ENCODE results near the gene ALDH1B1.

ALDH1B1 gene

GRCh38 chr9:38392235-38393127 is at the start of gene ALDH1B1:
ALDH1B1 (plus strand) TSS chr9:38392702; CDS start chr9:38395749, 3,047 bp downstream.
- DNase-seq (ENCODE audit: low read depth): peak; percentile 91

- no peak for DNase-seq (ENCODE audit: low read depth)
These were observed 49.5 kb upstream of the ALDH1B1 start for GRCh38 chr9:38343037-38343436.

- no peak for DNase-seq (ENCODE audit: low read depth)
These were observed 49.0 kb upstream of the ALDH1B1 start for GRCh38 chr9:38343552-38343951.

GRCh38 chr9:38344566-38345324 is 47.8 kb upstream of the ALDH1B1 start:
- no peak for DNase-seq (ENCODE audit: low read depth)

- DNase-seq (ENCODE audit: low read depth): no peak
These were observed 46.4 kb upstream of the ALDH1B1 start for GRCh38 chr9:38345851-38346755.

- no peak for DNase-seq (ENCODE audit: low read depth)
These were observed 45.7 kb upstream of the ALDH1B1 start for GRCh38 chr9:38346811-38347210.

- no peak for DNase-seq (ENCODE audit: low read depth)
These were observed 45.2 kb upstream of the ALDH1B1 start for GRCh38 chr9:38347271-38347671.

- no peak for DNase-seq (ENCODE audit: low read depth)
These were observed 44.6 kb upstream of the ALDH1B1 start for GRCh38 chr9:38347946-38348345.

- DNase-seq (ENCODE audit: low read depth): no peak
These were observed 42.0 kb upstream of the ALDH1B1 start for GRCh38 chr9:38350529-38350928.

GRCh38 chr9:38352530-38353328 is 39.8 kb upstream of the ALDH1B1 start:
- no peak for DNase-seq (ENCODE audit: low read depth)

- DNase-seq (ENCODE audit: low read depth): no peak
These were observed 37.4 kb upstream of the ALDH1B1 start for GRCh38 chr9:38355115-38355514.

- DNase-seq (ENCODE audit: low read depth): no peak
These were observed 36.9 kb upstream of the ALDH1B1 start for GRCh38 chr9:38355517-38356120.

GRCh38 chr9:38356851-38357250 is 35.7 kb upstream of the ALDH1B1 start:
- DNase-seq (ENCODE audit: low read depth): no peak

- DNase-seq (ENCODE audit: low read depth): no peak
These were observed 35.0 kb upstream of the ALDH1B1 start for GRCh38 chr9:38357350-38358114.

GRCh38 chr9:38358390-38359296 is 33.9 kb upstream of the ALDH1B1 start:
- peak; percentile 14 for DNase-seq (ENCODE audit: low read depth)

- no peak for DNase-seq (ENCODE audit: low read depth)
These were observed 33.2 kb upstream of the ALDH1B1 start for GRCh38 chr9:38359297-38359653.

- no peak for DNase-seq (ENCODE audit: low read depth)
These were observed 32.7 kb upstream of the ALDH1B1 start for GRCh38 chr9:38359689-38360385.

- DNase-seq (ENCODE audit: low read depth): no peak
These were observed 31.5 kb upstream of the ALDH1B1 start for GRCh38 chr9:38360839-38361472.

Measured in ELR (cell line).